Endothelial cell of umbilical vein (primary cell): ENCODE data around the gene CRYZL1.

Experiments
- EZH2 ChIP-seq: IDR thresholded peaks from 2 replicates; pipeline ENCODE4 v1.6.1; 2012; ENCODE audit warnings: borderline replicate concordance, low read depth, mild to moderate bottlenecking, moderate library complexity, low read length, inconsistent platforms; ENCODE audit not compliant: severe bottlenecking
- JUN ChIP-seq: IDR thresholded peaks from 2 replicates; pipeline ENCODE4 v1.6.1; 2011; ENCODE audit warnings: borderline replicate concordance, low read depth; ENCODE audit not compliant: insufficient read length, insufficient read depth
- MYC ChIP-seq: IDR thresholded peaks from one replicate; pipeline ENCODE4 v1.6.1; 2011; ENCODE audit warnings: mild to moderate bottlenecking, low read depth, low read length
- POLR2A ChIP-seq: IDR thresholded peaks from 2 replicates; pipeline ENCODE4 v1.6.1; 2012; ENCODE audit warnings: low read depth, mild to moderate bottlenecking, control low read depth, low read length
- POLR2AphosphoS5 ChIP-seq: IDR thresholded peaks from 2 replicates; pipeline ENCODE4 v1.6.1; 2012; ENCODE audit warnings: low read depth, mild to moderate bottlenecking, control low read depth, low read length, moderate library complexity; ENCODE audit not compliant: insufficient read depth
- TF ChIP-seq, protein P1 (sequence below): IDR thresholded peaks from 2 replicates; pipeline ENCODE4 v1.6.1; 2011; ENCODE audit not compliant: insufficient read depth, insufficient read length
- TF ChIP-seq, protein P2 (sequence below), 2 donors: IDR thresholded peaks; 1 replicate in 1 of 2; 2 replicates in 1 of 2; pipeline ENCODE4 v1.5.1; 2011; ENCODE audit warnings: low read length in 2 of 2, mild to moderate bottlenecking in 2 of 2, moderate library complexity in 2 of 2, control low read depth in 1 of 2, inconsistent platforms in 1 of 2, low read depth in 1 of 2; ENCODE audit not compliant: insufficient read depth in 1 of 2; ENCODE audit errors: extremely low read depth in 1 of 2

GRCh38 chr21:33644383-33645074 lies 3.0 kb upstream of the CRYZL1 start:
- TF ChIP-seq, protein P1, sequence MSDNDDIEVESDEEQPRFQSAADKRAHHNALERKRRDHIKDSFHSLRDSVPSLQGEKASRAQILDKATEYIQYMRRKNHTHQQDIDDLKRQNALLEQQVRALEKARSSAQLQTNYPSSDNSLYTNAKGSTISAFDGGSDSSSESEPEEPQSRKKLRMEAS, result no peak
- no peak for TF ChIP-seq POLR2A
- TF ChIP-seq, protein P2, sequence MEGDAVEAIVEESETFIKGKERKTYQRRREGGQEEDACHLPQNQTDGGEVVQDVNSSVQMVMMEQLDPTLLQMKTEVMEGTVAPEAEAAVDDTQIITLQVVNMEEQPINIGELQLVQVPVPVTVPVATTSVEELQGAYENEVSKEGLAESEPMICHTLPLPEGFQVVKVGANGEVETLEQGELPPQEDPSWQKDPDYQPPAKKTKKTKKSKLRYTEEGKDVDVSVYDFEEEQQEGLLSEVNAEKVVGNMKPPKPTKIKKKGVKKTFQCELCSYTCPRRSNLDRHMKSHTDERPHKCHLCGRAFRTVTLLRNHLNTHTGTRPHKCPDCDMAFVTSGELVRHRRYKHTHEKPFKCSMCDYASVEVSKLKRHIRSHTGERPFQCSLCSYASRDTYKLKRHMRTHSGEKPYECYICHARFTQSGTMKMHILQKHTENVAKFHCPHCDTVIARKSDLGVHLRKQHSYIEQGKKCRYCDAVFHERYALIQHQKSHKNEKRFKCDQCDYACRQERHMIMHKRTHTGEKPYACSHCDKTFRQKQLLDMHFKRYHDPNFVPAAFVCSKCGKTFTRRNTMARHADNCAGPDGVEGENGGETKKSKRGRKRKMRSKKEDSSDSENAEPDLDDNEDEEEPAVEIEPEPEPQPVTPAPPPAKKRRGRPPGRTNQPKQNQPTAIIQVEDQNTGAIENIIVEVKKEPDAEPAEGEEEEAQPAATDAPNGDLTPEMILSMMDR (IDR thresholded peaks at IDR 0.05; ENCODE audit: extremely low read depth in 1 of 2, insufficient read depth in 1 of 2, low read depth in 1 of 2, low read length in 2 of 2), result no peak
- TF ChIP-seq JUN, result no peak
- no peak for TF ChIP-seq MYC
- TF ChIP-seq POLR2AphosphoS5, result no peak
- TF ChIP-seq EZH2, result no peak
